ENCODE data around the gene RAB1B.

Gene RAB1B

GRCh38 chr11:66268244-66268951 is at the start of gene RAB1B:
RAB1B (plus strand) TSS chr11:66268639; CDS start chr11:66268680, 41 bp downstream.
- peak; percentile 100 for DNase-seq
- Mint-ChIP-seq H3K9me3 (no peaks in the 10 kb centered on the region), H3K4me3 (peak within 1 kb of the TSS; percentile 91 to 98), H3K4me1 (peaks cover 30 to 38% of the 10 kb centered on the region in 2 donors), H3K36me3 (peaks cover 36 to 51% of the 10 kb centered on the region in 2 donors), H3K27me3 (no peaks in the 10 kb centered on the region), H3K27ac (peak within 1 kb of the TSS; percentile 98)
- peak; percentile 85 to 88 for ATAC-seq (replicated peaks)

- Mint-ChIP-seq H3K9me3 (no peaks in the 10 kb centered on the region), H3K36me3 (peaks cover 50 to 57% of the 10 kb centered on the region in 2 donors), H3K4me1 (peaks cover 24% of the 10 kb centered on the region in 2 donors), H3K4me3 (peak overlapping the region in 1 of 2 donors; percentile 1), H3K27me3 (no peaks in the 10 kb centered on the region), H3K27ac (peak overlapping the region; percentile 79)
- ATAC-seq (replicated peaks): no peak
- no peak for DNase-seq
These were observed 49.4 kb upstream of the RAB1B start for GRCh38 chr11:66218846-66219620.

GRCh38 chr11:66219846-66220565 is 48.4 kb upstream of the RAB1B start:
- peaks cover 24% of the 10 kb centered on the region in 2 donors for H3K4me1 Mint-ChIP-seq
- no peak overlapping the region for H3K4me3 Mint-ChIP-seq
- no peak for DNase-seq
- no peaks in the 10 kb centered on the region for H3K27me3 Mint-ChIP-seq
- H3K27ac Mint-ChIP-seq: peak overlapping the region; percentile 95
- H3K9me3 Mint-ChIP-seq: no peaks in the 10 kb centered on the region
- peaks cover 47 to 51% of the 10 kb centered on the region in 2 donors for H3K36me3 Mint-ChIP-seq
- ATAC-seq (replicated peaks): no peak

GRCh38 chr11:66220566-66220935 is 47.9 kb upstream of the RAB1B start:
- DNase-seq (no peak), ATAC-seq (replicated peaks) (no peak)
- Mint-ChIP-seq H3K27ac (peak overlapping the region; percentile 95), H3K27me3 (no peaks in the 10 kb centered on the region), H3K9me3 (no peaks in the 10 kb centered on the region), H3K36me3 (peaks cover 49 to 54% of the 10 kb centered on the region in 2 donors), H3K4me1 (peaks cover 24% of the 10 kb centered on the region in 2 donors), H3K4me3 (no peak overlapping the region)

- ATAC-seq (replicated peaks): no peak
- DNase-seq: no peak
- Mint-ChIP-seq H3K4me3 (no peak overlapping the region), H3K4me1 (peaks cover 24% of the 10 kb centered on the region in 2 donors), H3K9me3 (no peaks in the 10 kb centered on the region), H3K27ac (peak overlapping the region; percentile 95), H3K36me3 (peaks cover 49 to 52% of the 10 kb centered on the region in 2 donors), H3K27me3 (no peaks in the 10 kb centered on the region)
These were observed 47.4 kb upstream of the RAB1B start for GRCh38 chr11:66221012-66221411.

- H3K4me3 Mint-ChIP-seq: peak overlapping the region; percentile 18 to 76
These were observed 46.7 kb upstream of the RAB1B start for GRCh38 chr11:66221726-66222236.

GRCh38 chr11:66222358-66223149 is 45.9 kb upstream of the RAB1B start:
- DNase-seq (peak; percentile 92), ATAC-seq (replicated peaks) (peak; percentile 95)
- H3K4me3 Mint-ChIP-seq: peak overlapping the region; percentile 10 to 76
- no peaks in the 10 kb centered on the region for H3K9me3 Mint-ChIP-seq
- H3K4me1 Mint-ChIP-seq: peaks cover 24 to 26% of the 10 kb centered on the region in 2 donors
- peak overlapping the region; percentile 95 for H3K27ac Mint-ChIP-seq
- H3K36me3 Mint-ChIP-seq: peaks cover 40 to 47% of the 10 kb centered on the region in 2 donors
- no peaks in the 10 kb centered on the region for H3K27me3 Mint-ChIP-seq

More at GRCh38 chr11:66221726-66222236, 46.7 kb upstream of the RAB1B start:
- H3K27ac Mint-ChIP-seq: peak overlapping the region; percentile 95
- no peaks in the 10 kb centered on the region for H3K9me3 Mint-ChIP-seq
- ATAC-seq (replicated peaks) (peak; percentile 31 to 45), DNase-seq (peak; percentile 25)
- H3K4me1 Mint-ChIP-seq: peaks cover 24 to 26% of the 10 kb centered on the region in 2 donors
- no peaks in the 10 kb centered on the region for H3K27me3 Mint-ChIP-seq
- peaks cover 42 to 46% of the 10 kb centered on the region in 2 donors for H3K36me3 Mint-ChIP-seq

- no peak overlapping the region for H3K4me3 Mint-ChIP-seq
- no peaks in the 10 kb centered on the region for H3K27me3 Mint-ChIP-seq
- DNase-seq (no peak), ATAC-seq (replicated peaks) (no peak)
- H3K27ac Mint-ChIP-seq: no peak overlapping the region
- peaks cover 24% of the 10 kb centered on the region in 2 donors for H3K4me1 Mint-ChIP-seq
- no peaks in the 10 kb centered on the region for H3K9me3 Mint-ChIP-seq
- H3K36me3 Mint-ChIP-seq: peaks cover 37 to 45% of the 10 kb centered on the region in 2 donors
These were observed 44.1 kb upstream of the RAB1B start for GRCh38 chr11:66224226-66224855.

GRCh38 chr11:66225066-66225465 is 43.4 kb upstream of the RAB1B start:
- Mint-ChIP-seq H3K27ac (no peak overlapping the region), H3K27me3 (no peaks in the 10 kb centered on the region), H3K36me3 (peaks cover 36 to 44% of the 10 kb centered on the region in 2 donors), H3K4me3 (no peak overlapping the region), H3K9me3 (no peaks in the 10 kb centered on the region), H3K4me1 (peaks cover 24 to 27% of the 10 kb centered on the region in 2 donors)
- ATAC-seq (replicated peaks) (no peak), DNase-seq (no peak)

- Mint-ChIP-seq H3K9me3 (no peaks in the 10 kb centered on the region), H3K27ac (no peak overlapping the region), H3K36me3 (peaks cover 37 to 41% of the 10 kb centered on the region in 2 donors), H3K27me3 (no peaks in the 10 kb centered on the region), H3K4me1 (peaks cover 17 to 19% of the 10 kb centered on the region in 2 donors), H3K4me3 (no peak overlapping the region)
- ATAC-seq (replicated peaks) (no peak), DNase-seq (no peak)
These were observed 42.3 kb upstream of the RAB1B start for GRCh38 chr11:66226101-66226500.

- Mint-ChIP-seq H3K27ac (no peak overlapping the region), H3K9me3 (no peaks in the 10 kb centered on the region), H3K4me1 (peaks cover 1 to 5% of the 10 kb centered on the region in 2 donors), H3K4me3 (no peak overlapping the region), H3K36me3 (peaks cover 39 to 45% of the 10 kb centered on the region in 2 donors), H3K27me3 (no peaks in the 10 kb centered on the region)
- ATAC-seq (replicated peaks) (no peak), DNase-seq (no peak)
These were observed 40.7 kb upstream of the RAB1B start for GRCh38 chr11:66227700-66228099.

GRCh38 chr11:66228521-66228920 is 39.9 kb upstream of the RAB1B start:
- H3K27me3 Mint-ChIP-seq: no peaks in the 10 kb centered on the region

GRCh38 chr11:66230156-66230555 is 38.3 kb upstream of the RAB1B start:
- no peak for DNase-seq
- H3K4me1 Mint-ChIP-seq: peaks cover 0 to 4% of the 10 kb centered on the region in 2 donors
- H3K36me3 Mint-ChIP-seq: peaks cover 49 to 65% of the 10 kb centered on the region in 2 donors
- ATAC-seq (replicated peaks): no peak
- no peak overlapping the region for H3K4me3 Mint-ChIP-seq
- no peaks in the 10 kb centered on the region for H3K9me3 Mint-ChIP-seq
- peak overlapping the region; percentile 25 for H3K27ac Mint-ChIP-seq
- no peaks in the 10 kb centered on the region for H3K27me3 Mint-ChIP-seq

More at GRCh38 chr11:66228521-66228920, 39.9 kb upstream of the RAB1B start:
- DNase-seq: no peak
- H3K4me3 Mint-ChIP-seq: no peak overlapping the region
- H3K4me1 Mint-ChIP-seq: peaks cover 0 to 4% of the 10 kb centered on the region in 2 donors
- ATAC-seq (replicated peaks): no peak
- peaks cover 47 to 53% of the 10 kb centered on the region in 2 donors for H3K36me3 Mint-ChIP-seq
- peak overlapping the region; percentile 81 for H3K27ac Mint-ChIP-seq
- H3K9me3 Mint-ChIP-seq: no peaks in the 10 kb centered on the region

Measured in stimulated activated naive B cell treated with anti-CD40 and anti-IgM and Interleukin-4, amounts not matched to agents 10 μg/mL and 1 μg/mL and 100 μg/mL, for 72 hours (primary cell).